ENCODE results near the gene ZNF71.

- TF ChIP-seq EZH2 (IDR thresholded peaks at IDR 0.05; ENCODE audit: insufficient read depth, poor library complexity, severe bottlenecking) (no peak), EZH2phosphoT487 (IDR thresholded peaks at IDR 0.05; ENCODE audit: insufficient read depth, low read depth) (no peak)
Measured at GRCh38 chr19:56654151-56654550, 59.0 kb downstream of the ZNF71 start.

Data from GM23248 (cell line).